ENCODE measurements around the gene BORCS6. TPM values are rescaled to one million over a fixed set of nuclear protein-coding genes. Genes with fewer than 3 reads are reported as not detected.

The BORCS6 gene
- total and polyA plus RNA-seq, 2 of the 13 experiments (the other 11 are each of a cell fraction or from before 2014, with no cell fraction given), result 2.0 to 5.1 TPM

DNA sequence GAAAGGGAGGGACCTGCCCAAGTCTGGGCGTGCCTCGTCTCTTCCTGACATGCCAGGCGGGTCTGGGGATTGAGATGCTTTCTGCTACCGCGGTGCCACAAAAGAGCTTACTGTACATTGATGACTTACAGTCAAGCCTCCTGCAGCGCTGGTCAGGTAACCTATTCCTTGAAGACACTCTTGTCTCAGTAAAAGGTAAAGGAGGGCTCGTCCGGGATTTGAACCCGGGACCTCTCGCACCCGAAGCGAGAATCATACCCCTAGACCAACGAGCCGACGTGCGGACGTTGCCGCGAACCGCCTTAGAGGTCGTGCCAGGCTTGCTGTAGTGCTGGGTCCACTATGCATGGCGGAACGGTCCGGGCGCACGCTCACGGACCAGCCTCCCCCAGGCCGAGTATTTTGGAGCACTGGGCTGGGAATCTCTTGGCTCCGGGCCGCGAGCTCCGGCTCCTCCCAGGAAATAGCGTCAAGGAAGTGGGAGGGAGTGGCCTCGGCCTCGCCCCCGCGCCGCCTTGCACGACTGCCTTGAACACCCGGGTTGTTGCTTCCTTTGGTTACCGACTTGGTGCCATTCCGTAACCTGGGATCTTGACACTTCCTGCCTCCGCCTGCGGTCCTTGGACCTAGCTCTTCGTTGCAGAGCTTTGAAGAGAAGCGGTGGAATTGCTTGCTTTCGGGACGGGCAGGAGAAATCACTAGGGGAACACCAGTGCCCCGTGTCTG lies 32.8 kb upstream of the BORCS6 start (continued):
- no peak for TF ChIP-seq PLRG1 (conservative IDR thresholded peaks at IDR 0.05)
- TF ChIP-seq ZNF646 (CRISPR knock-in tag; IDR thresholded peaks at IDR 0.05), result no peak; the same call in 1 of the 2 replicates
- peak; percentile 88 for TF ChIP-seq NAIF1 (CRISPR knock-in tag; IDR thresholded peaks at IDR 0.05; ENCODE audit: borderline replicate concordance)
- TF ChIP-seq ZMYM2 (CRISPR knock-in tag; IDR thresholded peaks at IDR 0.05), result no peak; the same call in none of the 2 replicates
- TF ChIP-seq, protein P1, sequence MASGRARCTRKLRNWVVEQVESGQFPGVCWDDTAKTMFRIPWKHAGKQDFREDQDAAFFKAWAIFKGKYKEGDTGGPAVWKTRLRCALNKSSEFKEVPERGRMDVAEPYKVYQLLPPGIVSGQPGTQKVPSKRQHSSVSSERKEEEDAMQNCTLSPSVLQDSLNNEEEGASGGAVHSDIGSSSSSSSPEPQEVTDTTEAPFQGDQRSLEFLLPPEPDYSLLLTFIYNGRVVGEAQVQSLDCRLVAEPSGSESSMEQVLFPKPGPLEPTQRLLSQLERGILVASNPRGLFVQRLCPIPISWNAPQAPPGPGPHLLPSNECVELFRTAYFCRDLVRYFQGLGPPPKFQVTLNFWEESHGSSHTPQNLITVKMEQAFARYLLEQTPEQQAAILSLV (CRISPR knock-in tag; IDR thresholded peaks at IDR 0.05; ENCODE audit: borderline replicate concordance), result no peak; the same call in none of the 2 replicates
- TF ChIP-seq ZNF790 (CRISPR knock-in tag; IDR thresholded peaks at IDR 0.05; ENCODE audit: borderline replicate concordance), result peak; percentile 73; the same call in 1 of the 2 replicates
- TF ChIP-seq ZSCAN5A (CRISPR knock-in tag; IDR thresholded peaks at IDR 0.05; ENCODE audit: borderline replicate concordance), result no peak; the same call in 1 of the 2 replicates
- TF ChIP-seq ZSCAN12 (CRISPR knock-in tag; IDR thresholded peaks at IDR 0.05), result no peak; the same call in 1 of the 2 replicates
- TF ChIP-seq FOXC1 (CRISPR knock-in tag; IDR thresholded peaks at IDR 0.05; ENCODE audit: borderline replicate concordance), result peak; percentile 85
- TF ChIP-seq, protein P2, sequence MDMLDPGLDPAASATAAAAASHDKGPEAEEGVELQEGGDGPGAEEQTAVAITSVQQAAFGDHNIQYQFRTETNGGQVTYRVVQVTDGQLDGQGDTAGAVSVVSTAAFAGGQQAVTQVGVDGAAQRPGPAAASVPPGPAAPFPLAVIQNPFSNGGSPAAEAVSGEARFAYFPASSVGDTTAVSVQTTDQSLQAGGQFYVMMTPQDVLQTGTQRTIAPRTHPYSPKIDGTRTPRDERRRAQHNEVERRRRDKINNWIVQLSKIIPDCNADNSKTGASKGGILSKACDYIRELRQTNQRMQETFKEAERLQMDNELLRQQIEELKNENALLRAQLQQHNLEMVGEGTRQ (IDR thresholded peaks at IDR 0.05; ENCODE audit: low read depth, low read length), result no peak
- TF ChIP-seq, protein P2 (CRISPR knock-in tag; IDR thresholded peaks at IDR 0.05; ENCODE audit: borderline replicate concordance), result no peak; the same call in 1 of the 2 replicates
- TF ChIP-seq ZSCAN31 (CRISPR knock-in tag; IDR thresholded peaks at IDR 0.05; ENCODE audit: low read depth), result peak; percentile 37; the same call in 1 of the 2 replicates
- peak; percentile 75 for TF ChIP-seq GABPA (IDR thresholded peaks at IDR 0.05; ENCODE audit: low read depth, low read length)
- TF ChIP-seq GABPA (CRISPR knock-in tag; IDR thresholded peaks at IDR 0.05; ENCODE audit: low read depth), result peak; percentile 90
- TF ChIP-seq BATF2 (CRISPR knock-in tag; IDR thresholded peaks at IDR 0.05), result no peak; the same call in 1 of the 2 replicates
- TF ChIP-seq NFYC (CRISPR knock-in tag; IDR thresholded peaks at IDR 0.05), result peak; percentile 26; the same call in 1 of the 2 replicates

All from HepG2 (cell line).